Psoas muscle (tissue), 8 donors: ENCODE results near the gene GALNTL6. TPM values are rescaled to one million over a fixed set of nuclear protein-coding genes. Genes with fewer than 3 reads are reported as not detected.
"Not testable (repeated sequence)": the region's sequence is repeated elsewhere in the genome, so short reads cannot be mapped to it uniquely, and the experiment has no call there.

Experiments
- ATAC-seq, 4 donors: fragments of 200-7000 bp; cut with Tn5 transposase; one replicate each; pipeline ENCODE4 v1.9.1; 2020; ENCODE audit warnings: moderate library complexity in 3 of 4, mild to moderate bottlenecking in 2 of 4
- DNase-seq, 2 donors: peaks; one replicate each; pipeline ENCODE4 v3.0.0-alpha.2; 2020
- H3K27ac ChIP-seq: fragments of 200-600 bp; one replicate; pipeline ENCODE4 v1.8.0; 2022
- H3K27me3 ChIP-seq, 3 donors: fragments of 200-600 bp in 1 of 3; one replicate each; pipeline versions ENCODE4 v1.6.1 to v1.8.0; 2013 to 2022; ENCODE audit warnings: low read length in 2 of 3, mild to moderate bottlenecking in 2 of 3, moderate library complexity in 1 of 3; ENCODE audit not compliant: insufficient read depth in 3 of 3
- H3K36me3 ChIP-seq, 2 donors: fragments of 200-600 bp in 1 of 2; one replicate each; pipeline versions ENCODE4 v1.6.1 to v1.8.0; 2013 to 2022; ENCODE audit warnings: low read depth in 1 of 2, mild to moderate bottlenecking in 1 of 2, moderate library complexity in 1 of 2; ENCODE audit not compliant: insufficient read depth in 1 of 2
- H3K4me1 ChIP-seq: fragments of 200-600 bp; one replicate; pipeline ENCODE4 v1.8.0; 2022
- H3K4me3 ChIP-seq: fragments of 200-600 bp; one replicate; pipeline ENCODE4 v1.8.0; 2022; ENCODE audit warnings: mild to moderate bottlenecking
- H3K9me3 ChIP-seq: fragments of 200-600 bp; one replicate; pipeline ENCODE4 v1.8.0; 2022
- WGBS, 3 donors: extraction: QIAGEN DNeasy Blood & Tissue Kit; methylation state at CpG; one replicate each; pipeline versions ENCODE4 v1.1.6 to v1.1.7; 2013; 5-methylcytosine and 5-hydroxymethylcytosine counted together
- intact Hi-C, 2 donors: fragments of 100-400 bp; cut with DNase I; formaldehyde crosslinking; loops; one replicate each; pipeline versions ENCODE4 v1.11.0 to v1.14.2; 2022
- polyA plus RNA-seq, 3 donors: library from polyadenylated mRNA; stranded (reverse); fragments of 200-250 nt; gene quantifications; one replicate each; pipeline ENCODE4 v1.2.3, GENCODE V29; 2013
- total RNA-seq, 4 donors: library from RNA; stranded (reverse); fragmentation: NEBNext Ultra II Directional in 2 of 4; extraction: Animal tissue kit (Norgen Biotek cat#: 25700) in 2 of 4; gene quantifications; one replicate each; pipeline versions ENCODE4 v1.2.1 to v1.2.4, GENCODE V29; 2021 to 2023
- TF ChIP-seq, protein P1 (sequence below): fragments of 200-600 bp; IDR thresholded peaks from one replicate; pipeline ENCODE4 v1.8.0; 2022; ENCODE audit warnings: antibody characterized with exemption
- donor health status: healthy with polysubstance abuse.
- donor health status: DM: no; HTN: no; CAD: no; lungs with moderate emphysema.
- donor health status: Bipolar disorder and iron deficiency.
- donor health status: healthy.
- donor health status: DM: yes; HTN: yes; CAD: no.
- donor health status: DM: no; HTN: no; CAD: no.
- donor health status: DM: no; HTN: no; CAD: no.
- donor health status: DM: yes; HTN: yes; CAD: no.

Gene GALNTL6
- total and polyA plus RNA-seq, 7 donors: 0.01 to 0.91 (median 0.21) TPM; not detected in 3

DNA sequence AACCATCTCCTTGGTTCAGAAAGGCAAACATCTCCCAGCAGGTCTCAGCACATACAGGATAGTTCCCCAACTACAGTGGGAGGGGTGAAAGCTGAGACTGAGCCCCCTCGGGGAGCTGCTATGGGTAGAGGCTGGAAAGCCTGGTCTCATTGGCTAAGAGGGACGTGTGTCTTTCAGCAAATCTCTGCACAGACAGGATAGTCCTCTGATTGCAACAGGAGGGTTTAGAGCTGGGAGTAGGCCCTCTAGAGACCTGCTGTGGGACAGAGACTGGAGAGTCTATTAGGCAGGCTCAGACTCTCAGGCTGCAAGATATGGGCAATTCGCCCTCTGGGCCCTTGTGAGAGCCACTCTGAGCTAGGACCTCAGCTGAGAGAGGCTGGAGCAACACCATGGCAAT lies 1083.8 kb downstream of the GALNTL6 start:
- Histone ChIP-seq H3K27ac (no peak overlapping the region), H3K36me3 (no peaks in the 10 kb centered on the region), H3K4me3 (no peak overlapping the region), H3K9me3 (no peaks in the 10 kb centered on the region), H3K4me1 (no peaks in the 10 kb centered on the region), H3K27me3 (peaks cover 0 to 2% (median 0%) of the 10 kb centered on the region in 3 donors)
- intact Hi-C loops: no loop called here
- DNase-seq: no peak
- TF ChIP-seq, protein P1, sequence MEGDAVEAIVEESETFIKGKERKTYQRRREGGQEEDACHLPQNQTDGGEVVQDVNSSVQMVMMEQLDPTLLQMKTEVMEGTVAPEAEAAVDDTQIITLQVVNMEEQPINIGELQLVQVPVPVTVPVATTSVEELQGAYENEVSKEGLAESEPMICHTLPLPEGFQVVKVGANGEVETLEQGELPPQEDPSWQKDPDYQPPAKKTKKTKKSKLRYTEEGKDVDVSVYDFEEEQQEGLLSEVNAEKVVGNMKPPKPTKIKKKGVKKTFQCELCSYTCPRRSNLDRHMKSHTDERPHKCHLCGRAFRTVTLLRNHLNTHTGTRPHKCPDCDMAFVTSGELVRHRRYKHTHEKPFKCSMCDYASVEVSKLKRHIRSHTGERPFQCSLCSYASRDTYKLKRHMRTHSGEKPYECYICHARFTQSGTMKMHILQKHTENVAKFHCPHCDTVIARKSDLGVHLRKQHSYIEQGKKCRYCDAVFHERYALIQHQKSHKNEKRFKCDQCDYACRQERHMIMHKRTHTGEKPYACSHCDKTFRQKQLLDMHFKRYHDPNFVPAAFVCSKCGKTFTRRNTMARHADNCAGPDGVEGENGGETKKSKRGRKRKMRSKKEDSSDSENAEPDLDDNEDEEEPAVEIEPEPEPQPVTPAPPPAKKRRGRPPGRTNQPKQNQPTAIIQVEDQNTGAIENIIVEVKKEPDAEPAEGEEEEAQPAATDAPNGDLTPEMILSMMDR: no peak
- 68 to 83% (median 75%) methylated on average over 3 of the region's 3 CpGs for WGBS, 3 donors
- no peak for ATAC-seq

DNA sequence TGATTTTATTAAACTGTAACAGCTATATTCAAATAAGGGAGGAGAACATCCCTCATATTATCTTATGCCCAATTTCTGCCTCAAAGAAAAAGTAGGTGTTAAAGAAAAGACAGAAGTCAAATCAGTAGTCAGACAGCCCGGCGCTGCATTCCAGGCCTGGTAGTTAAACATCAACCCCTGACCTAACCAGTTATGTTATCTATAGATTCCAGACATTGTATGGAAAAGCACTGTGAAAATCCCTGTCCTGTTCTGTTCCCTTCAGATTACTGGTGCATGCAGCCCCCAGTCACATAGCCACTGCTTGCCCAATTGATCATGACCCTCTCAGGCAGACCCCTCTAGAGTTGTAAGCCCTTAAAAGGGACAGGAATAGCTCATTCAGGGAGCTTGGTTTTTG lies 1085.5 kb downstream of the GALNTL6 start:
- TF ChIP-seq, protein P1: no peak
- DNase-seq (no peak), ATAC-seq (no peak)
- H3K4me1 ChIP-seq: no peaks in the 10 kb centered on the region
- no peaks in the 10 kb centered on the region for H3K9me3 ChIP-seq
- no peak overlapping the region for H3K27ac ChIP-seq
- intact Hi-C loops: no loop called here
- WGBS, 3 donors: 89 to 93% (median 89%) methylated on average over 2 of the region's 2 CpGs
- H3K4me3 ChIP-seq: no peak overlapping the region
- H3K27me3 ChIP-seq: peaks cover 0 to 2% (median 0%) of the 10 kb centered on the region in 3 donors
- H3K36me3 ChIP-seq: no peaks in the 10 kb centered on the region

DNA sequence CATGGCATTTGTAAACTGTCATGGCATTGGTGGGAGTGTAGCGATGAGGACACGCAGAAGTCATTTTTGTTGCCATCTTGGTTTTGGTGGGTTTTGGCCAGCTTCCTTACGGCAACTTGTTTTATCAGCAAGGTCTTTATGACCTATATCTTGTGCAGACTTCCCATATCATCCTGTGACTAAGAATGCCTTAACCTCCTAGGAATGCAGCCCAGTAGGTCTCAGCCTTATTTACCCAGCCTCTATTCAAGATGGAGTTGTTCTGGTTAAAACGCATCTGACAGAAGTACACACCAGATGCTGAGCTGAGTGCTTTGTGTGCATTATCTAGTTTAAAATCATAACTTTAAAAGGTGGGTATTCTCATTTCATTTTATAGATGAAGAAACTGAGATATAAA lies 1086.7 kb downstream of the GALNTL6 start:
- DNase-seq (no peak), ATAC-seq (no peak)
- Histone ChIP-seq H3K36me3 (no peaks in the 10 kb centered on the region), H3K9me3 (no peaks in the 10 kb centered on the region), H3K27ac (no peak overlapping the region), H3K27me3 (peaks cover 0 to 2% (median 0%) of the 10 kb centered on the region in 3 donors), H3K4me3 (no peak overlapping the region), H3K4me1 (no peaks in the 10 kb centered on the region)
- WGBS, 3 donors: 94 to 96% (median 95%) methylated on average over 4 of the region's 4 CpGs
- intact Hi-C loops: no loop called here
- TF ChIP-seq, protein P1: no peak

DNA sequence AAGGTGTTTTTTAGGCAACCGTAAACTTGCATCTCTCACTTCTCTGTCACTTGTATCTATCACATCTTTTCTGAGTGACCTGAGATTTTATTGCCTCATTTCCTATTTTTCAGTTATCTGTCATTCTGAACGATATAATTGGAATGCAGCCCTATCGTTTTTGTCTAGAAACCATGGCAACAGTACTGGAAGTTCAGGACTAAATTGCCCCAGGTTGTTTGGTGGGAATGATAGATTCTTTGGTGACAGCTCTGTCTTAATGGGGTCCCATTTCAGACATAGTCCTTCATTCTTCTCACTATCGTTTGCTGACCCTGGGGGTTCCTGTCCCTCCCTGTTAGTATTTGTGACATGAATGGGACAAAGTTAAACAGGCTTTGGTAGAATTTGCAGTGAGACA lies 1087.7 kb downstream of the GALNTL6 start:
- DNase-seq (no peak), ATAC-seq (no peak)
- peaks cover 0 to 2% (median 0%) of the 10 kb centered on the region in 3 donors for H3K27me3 ChIP-seq
- WGBS, 3 donors: 29 to 31% (median 30%) methylated on average over 4 of the region's 4 CpGs
- H3K36me3 ChIP-seq: no peaks in the 10 kb centered on the region
- no peak overlapping the region for H3K4me3 ChIP-seq
- H3K9me3 ChIP-seq: no peaks in the 10 kb centered on the region
- TF ChIP-seq, protein P1: no peak
- H3K27ac ChIP-seq: no peak overlapping the region
- no peaks in the 10 kb centered on the region for H3K4me1 ChIP-seq
- intact Hi-C loops: no loop called here

DNA sequence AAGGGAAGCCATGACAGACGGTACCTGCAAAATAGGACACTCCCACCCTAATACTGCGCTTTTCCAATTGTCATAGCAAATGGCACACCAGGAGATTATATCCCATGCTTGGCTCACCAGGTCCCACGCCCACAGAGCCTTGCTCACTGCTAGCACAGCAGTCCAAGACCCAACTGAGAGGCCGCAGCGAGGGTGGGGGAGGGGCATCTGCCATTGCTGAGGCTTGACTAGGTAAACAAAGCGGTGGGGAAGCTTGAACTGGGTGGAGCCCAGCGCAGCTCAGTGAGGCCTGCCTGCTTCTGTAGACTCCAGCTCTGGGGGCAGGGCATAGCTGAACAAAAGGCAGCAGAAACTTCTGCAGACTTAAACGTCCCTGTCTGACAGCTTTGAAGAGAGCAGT lies 1099.3 kb downstream of the GALNTL6 start:
- H3K4me3 ChIP-seq, H3K36me3 ChIP-seq, intact Hi-C loops, DNase-seq, H3K4me1 ChIP-seq, H3K27me3 ChIP-seq, ATAC-seq, H3K27ac ChIP-seq, H3K9me3 ChIP-seq: not testable (repeated sequence)
- whole genome bisulfite sequencing, 3 donors: 86 to 88% (median 88%) methylated on average over 8 of the region's 8 CpGs

DNA sequence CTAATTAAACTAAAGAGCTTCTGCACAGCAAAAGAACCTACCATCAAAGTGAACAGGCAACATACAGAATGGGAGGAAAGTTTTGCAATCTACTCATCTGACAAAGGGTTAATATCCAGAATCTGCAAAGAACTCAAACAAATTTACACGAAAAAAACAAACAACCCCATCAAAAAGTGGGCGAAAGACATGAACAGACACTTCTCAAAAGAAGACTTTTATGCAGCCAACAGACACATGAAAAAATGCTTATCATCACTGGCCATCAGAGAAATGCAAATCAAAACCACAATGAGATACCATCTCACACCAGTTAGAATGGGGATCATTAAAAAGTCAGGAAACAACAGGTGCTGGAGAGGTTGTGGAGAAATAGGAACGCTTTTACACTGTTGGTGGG lies 1104.2 kb downstream of the GALNTL6 start:
- H3K4me1 ChIP-seq, intact Hi-C loops, H3K27ac ChIP-seq, H3K36me3 ChIP-seq, DNase-seq, H3K4me3 ChIP-seq, H3K9me3 ChIP-seq, ATAC-seq, H3K27me3 ChIP-seq: not testable (repeated sequence)
- WGBS, 3 donors: 87 to 89% (median 89%) methylated on average over 3 of the region's 3 CpGs
